ENCODE data around the gene PLCD4.
A peak's percentile ranks its signal among the peaks of the same experiment; 100 is the strongest.

Gene PLCD4

GRCh38 chr2:218631837-218632236 is 24.1 kb downstream of the PLCD4 start:
- no peak for TF ChIP-seq CTCF (IDR thresholded peaks at IDR 0.05; ENCODE audit: low read length, missing control alignments)
- peak; percentile 86 for DNase-seq (ENCODE audit: low read depth)
- H3K4me3 ChIP-seq (replicated peaks; ENCODE audit: low read depth, low read length): no peak overlapping the region

- H3K4me3 ChIP-seq (replicated peaks; ENCODE audit: low read depth, low read length): no peak overlapping the region
- DNase-seq (ENCODE audit: low read depth): no peak
- no peak for TF ChIP-seq CTCF (IDR thresholded peaks at IDR 0.05; ENCODE audit: low read length, missing control alignments)
These were observed 28.0 kb downstream of the PLCD4 start for GRCh38 chr2:218635719-218636118.

GRCh38 chr2:218638372-218638771 is 30.7 kb downstream of the PLCD4 start:
- TF ChIP-seq CTCF (IDR thresholded peaks at IDR 0.05; ENCODE audit: low read length, missing control alignments): no peak
- no peak for DNase-seq (ENCODE audit: low read depth)
- H3K4me3 ChIP-seq (replicated peaks; ENCODE audit: low read depth, low read length): no peak overlapping the region

- DNase-seq (ENCODE audit: low read depth): no peak
- TF ChIP-seq CTCF (IDR thresholded peaks at IDR 0.05; ENCODE audit: low read length, missing control alignments): no peak
- H3K4me3 ChIP-seq (replicated peaks; ENCODE audit: low read depth, low read length): no peak overlapping the region
These were observed 34.5 kb downstream of the PLCD4 start for GRCh38 chr2:218642121-218642656.

DNA sequence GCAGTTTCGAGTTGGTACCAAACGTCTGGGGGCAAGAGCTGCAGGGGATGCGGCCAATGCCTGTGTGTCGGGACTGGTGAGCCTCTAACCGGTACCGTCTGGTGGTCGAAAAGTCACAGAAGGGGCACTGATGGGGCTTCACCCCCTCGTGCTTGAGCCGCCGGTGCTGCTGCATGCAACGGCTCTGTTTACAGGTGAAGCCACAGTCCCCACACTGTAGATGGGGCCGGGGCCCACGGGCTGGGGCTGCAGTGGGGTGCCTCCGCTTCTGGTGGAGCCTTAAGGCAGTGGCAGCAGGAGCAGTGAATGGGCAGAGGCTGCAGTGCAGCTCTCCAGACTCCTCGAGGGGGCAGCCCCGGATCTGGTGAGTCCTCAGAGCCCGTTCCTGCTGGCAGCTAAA is 35.1 kb downstream of the PLCD4 start:
- no peak for DNase-seq (ENCODE audit: low read depth)
- no peak for TF ChIP-seq CTCF (IDR thresholded peaks at IDR 0.05; ENCODE audit: low read length, missing control alignments)
- H3K4me3 ChIP-seq (replicated peaks; ENCODE audit: low read depth, low read length): no peak overlapping the region

DNA sequence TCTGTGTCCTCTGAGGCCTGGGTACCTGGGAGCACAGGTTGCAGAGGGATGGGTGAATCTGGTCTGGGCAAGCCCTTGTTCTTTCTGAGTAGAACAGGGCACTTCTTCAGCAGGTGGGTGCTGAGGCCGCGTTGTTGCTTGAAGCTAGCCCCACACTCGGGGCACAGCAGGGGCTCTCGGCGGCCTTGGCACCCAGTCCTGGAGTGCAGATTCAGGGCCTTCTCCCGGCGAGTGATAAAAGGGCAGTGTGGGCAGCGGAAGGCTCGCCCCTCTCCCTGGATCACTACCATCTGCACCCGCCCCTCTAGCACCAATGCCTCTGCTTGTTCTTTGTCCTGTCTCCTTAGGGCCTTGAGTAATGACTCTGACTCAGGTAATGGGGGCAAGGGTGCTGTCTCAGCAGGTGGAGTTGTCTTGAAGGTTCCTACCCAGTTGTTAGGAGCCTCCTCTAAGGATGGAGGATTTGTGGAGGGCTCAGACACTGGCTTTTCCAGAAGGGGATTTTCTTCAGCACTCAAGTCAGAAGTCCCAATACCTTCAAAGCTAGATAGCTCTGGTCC is 36.1 kb downstream of the PLCD4 start:
- no peak for DNase-seq (ENCODE audit: low read depth)
- no peak overlapping the region for H3K4me3 ChIP-seq (replicated peaks; ENCODE audit: low read depth, low read length)
- TF ChIP-seq CTCF (IDR thresholded peaks at IDR 0.05; ENCODE audit: low read length, missing control alignments): no peak

DNA sequence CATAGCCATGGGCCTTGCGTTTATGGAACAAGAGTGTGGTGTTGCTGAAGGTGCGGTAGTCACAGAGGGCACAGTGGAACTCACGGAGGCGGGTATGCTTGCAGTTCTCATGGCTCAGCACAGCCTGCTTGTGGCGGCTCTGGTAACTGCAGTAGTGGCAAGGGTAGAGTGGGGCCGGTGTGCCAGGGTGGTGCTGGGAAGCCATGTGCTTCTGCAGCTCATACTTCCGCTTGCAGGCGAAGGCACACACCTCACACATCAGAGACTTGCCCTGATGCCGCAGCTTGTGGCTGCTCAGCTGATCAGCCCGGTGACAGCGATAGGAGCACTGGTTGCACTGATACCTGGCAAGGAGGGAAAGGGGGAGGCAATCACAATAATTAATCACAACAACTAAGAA is 37.0 kb downstream of the PLCD4 start:
- DNase-seq (ENCODE audit: low read depth): no peak
- H3K4me3 ChIP-seq (replicated peaks; ENCODE audit: low read depth, low read length): no peak overlapping the region
- TF ChIP-seq CTCF (IDR thresholded peaks at IDR 0.05; ENCODE audit: low read length, missing control alignments): no peak
